NCI-H2196 (cell line): ENCODE data around the gene RANBP17.
"Not testable (repeated sequence)": the region's sequence is repeated elsewhere in the genome, so short reads cannot be mapped to it uniquely, and the experiment has no call there.

Experiments
- DNase-seq: peaks from one replicate; lab custom pipeline; 2025; ENCODE audit not compliant: unreplicated experiment; lab: John Stamatoyannopoulos, UW

Gene RANBP17

DNA sequence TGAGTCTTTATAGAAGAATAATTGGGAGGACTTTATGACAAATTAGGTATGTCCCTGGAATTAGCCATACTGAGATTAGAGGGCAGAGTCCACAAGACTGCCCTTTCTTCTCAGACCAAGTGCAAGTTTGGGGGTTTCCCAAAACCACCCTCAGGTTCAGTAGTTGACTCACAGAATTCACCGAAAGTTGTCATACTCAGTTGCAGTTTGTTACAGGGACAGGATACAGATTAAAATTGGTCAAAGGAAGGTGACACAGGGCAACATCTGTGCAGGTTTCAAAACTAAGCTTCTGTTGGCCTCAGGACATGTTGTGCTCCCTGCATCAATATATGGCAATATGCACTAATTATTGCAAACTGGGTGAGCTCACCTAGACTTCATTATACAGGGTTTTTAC lies 3.8 kb downstream of the RANBP17 start:
- DNase-seq = no peak

DNA sequence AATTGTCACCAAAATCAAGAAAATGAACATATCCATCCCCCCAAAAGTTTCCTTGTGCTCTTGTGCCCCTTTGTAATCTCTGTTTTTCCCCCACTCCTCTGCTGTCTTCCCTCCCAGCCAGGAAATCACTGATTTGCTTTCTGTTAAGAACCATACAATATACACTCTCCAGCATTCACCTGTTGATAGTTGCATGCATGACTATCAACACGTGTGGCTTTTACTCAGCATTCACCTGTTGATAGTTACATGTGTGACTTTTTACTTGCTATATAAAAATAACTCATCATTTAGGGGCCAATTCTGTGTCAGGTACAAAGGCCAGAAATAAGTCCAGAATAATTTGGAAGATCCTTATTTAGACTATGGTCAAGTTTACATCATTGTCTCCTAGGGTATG lies 6.0 kb downstream of the RANBP17 start:
- DNase-seq = no peak

DNA sequence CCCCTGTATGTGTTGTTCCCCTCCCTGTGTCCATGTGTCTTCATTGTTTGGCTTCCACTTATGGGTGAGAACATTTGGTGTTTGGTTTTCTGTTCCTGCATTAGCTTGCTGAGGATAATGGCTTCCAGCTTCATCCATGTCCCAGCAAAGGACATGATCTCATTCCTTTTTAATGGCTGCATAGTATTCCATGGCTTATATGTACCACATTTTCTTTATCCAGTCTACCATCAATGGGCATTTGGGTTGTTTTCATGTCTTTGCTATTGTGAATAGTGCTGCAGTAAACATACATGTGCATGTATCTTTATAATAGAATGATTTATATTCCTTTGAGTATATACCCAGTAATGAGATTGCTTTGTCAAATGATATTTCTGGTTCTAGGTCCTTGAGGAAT lies 8.6 kb downstream of the RANBP17 start:
- not testable (repeated sequence) for DNase-seq

DNA sequence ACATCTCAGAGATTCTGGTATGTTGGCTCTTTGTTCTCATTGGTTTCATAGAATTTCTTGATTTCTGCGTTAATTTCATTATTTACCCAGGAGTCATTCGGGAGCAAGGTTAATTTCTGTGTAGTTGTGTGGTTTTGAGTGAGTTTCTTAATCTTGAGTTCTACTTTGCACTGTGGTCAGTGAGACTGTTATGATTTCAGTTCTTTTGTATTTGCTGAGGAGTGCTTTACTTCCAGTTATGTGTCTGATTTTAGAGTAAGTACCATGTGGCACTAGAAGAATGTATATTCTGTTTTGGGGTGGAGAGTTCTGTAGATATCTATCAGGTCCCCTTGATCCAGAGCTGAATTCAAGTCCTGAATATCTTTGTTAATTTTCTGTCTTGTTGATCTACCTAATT lies 12.2 kb downstream of the RANBP17 start:
- DNase-seq = no peak

DNA sequence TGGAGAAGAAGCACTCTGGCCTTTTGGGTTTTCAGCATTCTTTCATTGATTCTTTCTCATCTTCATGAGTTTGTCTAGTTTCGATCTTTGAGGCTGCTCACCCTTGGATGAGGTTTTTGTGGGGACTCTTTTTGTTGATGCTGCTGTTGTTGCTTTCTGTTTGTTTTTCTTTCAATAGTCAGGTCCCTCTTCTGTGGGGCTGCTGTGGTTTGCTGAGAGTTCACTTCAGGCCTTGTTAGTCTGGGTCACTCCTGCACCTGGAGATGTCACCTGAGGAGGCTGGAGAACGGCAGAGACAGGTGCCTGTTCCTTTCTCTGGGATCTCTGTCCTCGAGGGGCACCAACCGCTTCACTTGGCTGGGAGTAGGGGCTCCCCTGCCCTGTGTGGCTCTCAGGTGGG lies 14.0 kb downstream of the RANBP17 start:
- DNase-seq = no peak

DNA sequence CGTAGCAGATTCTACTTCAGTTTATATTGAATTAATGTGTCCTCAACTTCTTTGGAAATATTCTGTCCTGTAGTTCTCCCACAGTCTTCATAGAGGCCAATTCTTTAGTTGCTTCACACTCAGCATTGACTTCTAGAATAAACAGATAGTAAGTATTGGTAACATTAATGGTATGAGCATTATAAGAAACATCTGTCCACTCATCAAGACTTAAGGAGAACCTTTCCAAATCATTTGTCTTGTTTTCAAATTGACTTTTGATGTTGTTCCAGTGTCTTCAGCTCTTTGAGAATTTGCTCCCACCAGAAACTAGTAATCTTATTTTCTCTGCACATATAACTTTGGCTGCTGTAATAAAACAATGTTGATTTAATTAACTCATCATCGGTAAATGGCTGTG lies 18.3 kb downstream of the RANBP17 start:
- DNase-seq = no peak

DNA sequence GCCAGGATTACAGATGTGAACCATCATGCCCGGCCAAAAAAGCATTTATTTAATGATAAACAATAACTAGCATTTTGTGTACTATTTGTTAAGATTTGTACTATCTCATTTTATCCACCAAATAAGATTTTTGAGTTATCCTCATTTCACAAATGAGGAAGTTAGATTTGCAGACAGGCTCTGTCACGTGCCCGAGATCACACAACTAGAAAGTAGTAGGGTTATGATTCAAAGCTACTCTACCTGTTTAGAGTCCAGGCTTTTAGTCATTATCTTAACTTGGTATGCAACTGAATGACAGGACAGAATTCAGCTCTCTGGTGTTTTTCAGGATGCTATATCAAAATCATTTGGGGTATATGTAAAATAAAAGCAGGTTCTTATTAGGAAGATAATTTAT lies 20.5 kb downstream of the RANBP17 start:
- no peak for DNase-seq

DNA sequence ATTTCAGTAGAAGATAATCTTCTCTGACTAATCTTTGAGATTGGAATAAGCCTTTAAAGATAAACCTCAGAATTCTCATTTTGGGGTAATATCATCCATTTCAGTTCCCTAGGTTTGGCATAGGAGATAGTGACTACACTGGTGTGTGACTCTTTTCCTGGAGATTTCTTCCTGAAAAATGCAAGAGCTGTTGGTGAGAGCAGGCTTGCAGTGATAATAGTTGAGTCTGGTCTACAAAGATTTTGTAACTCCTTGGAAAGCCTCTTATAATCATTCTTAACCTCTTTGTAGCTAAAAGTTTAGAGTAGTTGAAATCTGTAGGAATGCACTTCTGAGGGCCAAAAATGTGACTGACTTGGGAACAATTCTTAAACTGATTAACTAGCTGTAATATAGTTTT lies 23.4 kb downstream of the RANBP17 start:
- no peak for DNase-seq

DNA sequence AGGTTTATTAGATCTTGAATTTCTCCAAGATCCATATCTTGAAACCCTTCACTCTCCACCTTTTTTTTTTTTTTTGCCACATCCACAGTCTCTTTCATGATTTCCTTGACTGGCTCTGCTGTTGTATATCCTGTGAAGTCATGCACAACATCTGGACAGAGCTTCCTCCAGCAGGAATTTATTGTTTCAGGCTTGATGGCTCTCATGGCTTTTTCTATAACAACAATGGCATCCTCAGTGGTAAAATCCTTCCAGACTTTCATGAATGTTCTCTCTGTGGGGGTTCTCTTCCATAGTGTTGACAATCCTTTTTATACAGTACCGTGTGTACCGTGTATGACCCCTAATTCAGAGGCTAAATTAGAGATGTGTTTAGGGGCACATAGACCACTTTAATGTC lies 24.0 kb downstream of the RANBP17 start:
- no peak for DNase-seq

DNA sequence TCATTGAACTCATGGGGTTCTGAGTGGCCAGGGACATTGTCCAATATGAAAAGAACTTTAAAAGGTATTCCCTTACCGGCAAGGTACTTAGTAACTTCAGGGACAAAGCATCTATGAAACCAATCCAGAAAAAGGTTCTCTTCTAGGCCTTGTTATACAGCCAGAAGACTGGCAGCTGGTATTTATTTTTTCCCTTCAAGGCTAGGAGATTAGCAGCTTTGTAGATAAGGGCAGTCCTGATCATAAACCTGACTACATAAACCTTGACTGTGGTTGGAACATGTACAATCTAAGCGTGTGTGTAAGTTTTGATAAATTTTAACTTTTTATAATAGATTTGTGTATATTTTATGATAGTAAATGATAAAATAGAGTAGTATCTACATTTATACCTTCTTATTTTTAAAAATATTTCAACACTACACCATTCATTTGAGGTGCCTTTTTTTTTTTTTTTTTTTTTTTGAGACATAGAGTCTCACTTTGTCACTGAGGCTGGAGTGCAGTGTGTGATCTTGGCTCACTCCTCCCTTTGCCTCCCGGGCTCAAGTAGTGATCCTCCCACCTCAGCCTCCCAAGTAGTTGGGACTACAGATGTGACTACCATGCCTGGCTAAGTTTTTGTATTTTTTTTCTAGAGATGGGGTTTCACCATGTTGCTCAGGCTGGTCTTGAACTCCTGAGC lies 24.5 kb downstream of the RANBP17 start:
- no peak for DNase-seq

DNA sequence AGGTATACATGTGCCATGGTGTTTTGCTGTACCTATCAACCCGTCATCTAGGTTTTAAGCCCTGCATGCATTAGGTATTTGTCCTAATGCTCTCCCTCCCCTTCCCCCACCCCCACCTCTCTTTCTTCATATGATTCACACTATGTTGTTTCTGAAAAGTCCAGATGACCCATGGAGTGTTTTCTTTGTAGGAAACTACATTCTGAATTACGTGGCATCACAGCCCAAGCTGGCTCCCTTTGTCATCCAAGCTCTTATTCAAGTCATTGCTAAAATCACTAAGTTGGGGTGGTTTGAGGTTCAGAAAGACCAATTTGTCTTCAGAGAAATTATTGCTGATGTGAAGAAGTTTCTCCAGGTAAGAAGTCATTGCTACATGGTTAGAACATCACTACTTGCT lies 30.4 kb downstream of the RANBP17 start:
- DNase-seq = no peak

DNA sequence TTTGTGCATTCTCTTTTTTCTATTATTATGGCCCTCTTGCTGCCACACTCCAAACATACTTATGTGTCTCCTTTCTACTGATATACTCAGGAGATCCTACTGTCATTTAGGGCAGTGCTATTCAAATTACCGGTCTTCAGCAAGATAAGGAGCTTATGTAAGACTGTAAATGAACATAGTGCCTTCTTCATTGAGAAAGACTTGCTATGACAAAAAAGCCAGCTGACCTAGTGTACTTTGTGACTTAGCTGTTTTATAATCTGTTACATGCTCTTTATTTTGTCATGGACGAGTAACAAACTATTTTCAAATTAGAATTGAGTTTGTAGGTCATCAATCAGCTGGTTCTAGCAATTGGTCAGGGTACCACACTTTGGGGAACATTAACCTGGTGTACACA lies 32.8 kb downstream of the RANBP17 start:
- DNase-seq = no peak

DNA sequence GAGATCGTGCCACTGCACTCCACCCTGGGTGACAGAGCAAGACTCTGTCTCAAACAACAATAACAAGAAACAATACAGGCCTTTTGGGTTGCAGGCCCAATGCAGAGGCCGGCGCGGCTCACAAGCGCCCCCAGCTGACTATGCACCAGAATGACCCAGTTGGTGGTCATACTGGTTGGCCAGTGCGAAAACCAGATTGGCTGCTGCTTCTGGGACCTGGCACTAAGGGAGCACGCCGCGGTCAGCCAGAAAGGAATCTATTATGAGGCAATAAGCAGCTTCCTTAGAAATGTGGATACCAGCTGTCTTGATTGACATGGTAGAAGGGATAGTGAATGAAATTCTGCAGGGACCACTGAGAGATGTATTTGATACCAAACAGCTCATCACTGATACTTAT lies 35.0 kb downstream of the RANBP17 start:
- no peak for DNase-seq

DNA sequence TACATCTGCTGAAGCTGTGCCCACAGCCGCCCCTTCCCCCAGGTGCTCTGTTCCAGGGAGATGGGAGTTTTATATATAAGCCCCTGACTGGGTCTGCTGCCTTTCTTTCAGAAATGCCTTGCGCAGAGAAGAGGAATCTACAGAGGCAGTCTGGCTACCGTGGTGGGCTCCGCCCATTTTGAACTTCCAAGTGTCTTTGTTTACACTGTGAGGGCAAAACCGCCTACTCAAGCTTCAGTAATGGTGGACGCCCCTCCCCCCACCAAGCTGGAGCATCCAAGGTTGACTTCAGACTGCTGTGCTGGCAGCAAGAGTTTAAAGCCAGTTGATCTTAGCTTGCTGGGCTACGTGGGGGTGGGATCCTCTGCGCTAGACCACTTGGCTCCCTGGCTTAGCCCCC lies 41.3 kb downstream of the RANBP17 start:
- DNase-seq = no peak

DNA sequence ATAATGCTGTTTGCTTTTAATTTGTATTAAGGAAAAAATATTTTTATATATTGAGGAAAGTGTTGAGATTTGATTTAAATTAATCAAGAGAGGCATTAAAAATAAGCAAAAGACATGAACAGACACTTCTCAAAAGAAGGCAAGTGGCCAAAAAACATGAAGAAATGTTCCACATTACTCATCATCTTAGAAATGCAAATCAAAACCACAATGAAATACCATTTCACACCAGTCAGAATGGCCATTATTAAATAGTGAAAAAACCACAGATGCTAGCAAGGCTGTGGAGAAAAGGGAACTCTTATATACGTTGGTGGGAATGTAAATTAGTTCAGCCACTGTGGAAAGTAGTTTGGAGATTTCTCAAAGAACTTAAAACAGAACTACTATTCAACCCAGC lies 45.9 kb downstream of the RANBP17 start:
- no peak for DNase-seq

DNA sequence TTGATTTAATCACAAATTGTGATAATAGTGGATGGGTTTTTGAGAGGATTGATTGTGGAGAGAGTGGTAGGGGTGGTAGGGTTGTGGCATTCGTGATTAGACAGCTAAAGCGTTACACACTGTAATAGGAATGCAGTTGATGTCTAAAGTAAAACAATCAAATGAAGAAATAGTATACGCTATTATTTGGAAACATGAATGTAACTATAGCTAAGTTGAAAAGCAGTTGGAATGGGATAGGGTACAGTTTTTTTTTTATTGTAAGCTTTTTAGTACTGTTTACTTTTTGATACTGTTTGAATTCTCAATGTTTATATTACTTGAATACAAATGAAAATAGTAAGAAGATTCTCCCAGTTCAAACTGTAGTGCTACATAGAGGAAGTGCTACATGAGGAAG lies 51.8 kb downstream of the RANBP17 start:
- no peak for DNase-seq

DNA sequence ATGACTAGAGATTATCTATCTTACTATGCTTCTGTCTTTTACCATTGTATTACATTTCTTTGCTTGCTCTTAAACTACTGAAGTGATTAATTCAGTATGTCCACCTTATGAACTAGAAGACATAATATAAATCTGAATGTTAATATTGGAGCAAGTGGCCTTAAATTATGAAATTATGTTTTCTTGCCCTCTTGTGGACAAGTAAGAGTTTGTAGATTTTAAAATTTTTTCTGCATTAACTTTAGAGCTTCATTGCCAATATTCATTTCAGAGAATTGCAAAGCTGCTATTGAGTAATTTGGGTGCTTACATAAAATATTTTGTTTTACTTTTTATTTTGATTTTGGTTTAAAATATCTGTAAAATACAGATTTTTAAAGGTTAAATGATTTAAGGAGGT lies 55.3 kb downstream of the RANBP17 start:
- no peak for DNase-seq

DNA sequence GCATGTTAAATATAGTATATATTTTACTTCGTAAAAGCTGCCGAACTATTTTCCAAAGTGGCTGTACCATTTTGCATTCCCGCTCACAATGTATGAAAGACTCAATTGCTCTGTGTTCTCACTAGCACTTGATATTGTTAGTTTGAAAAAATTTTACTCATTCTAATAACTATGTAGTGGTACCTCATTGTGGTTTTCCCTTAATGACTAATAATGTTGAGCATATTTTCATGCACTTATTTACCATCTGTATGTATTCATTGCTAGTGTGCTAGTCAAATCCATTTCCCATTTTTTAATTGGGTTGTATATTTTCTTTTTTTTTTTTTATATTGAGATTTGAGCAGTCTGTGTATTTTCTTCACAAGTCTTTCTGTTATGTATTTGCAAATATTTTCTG lies 58.4 kb downstream of the RANBP17 start:
- DNase-seq = no peak

DNA sequence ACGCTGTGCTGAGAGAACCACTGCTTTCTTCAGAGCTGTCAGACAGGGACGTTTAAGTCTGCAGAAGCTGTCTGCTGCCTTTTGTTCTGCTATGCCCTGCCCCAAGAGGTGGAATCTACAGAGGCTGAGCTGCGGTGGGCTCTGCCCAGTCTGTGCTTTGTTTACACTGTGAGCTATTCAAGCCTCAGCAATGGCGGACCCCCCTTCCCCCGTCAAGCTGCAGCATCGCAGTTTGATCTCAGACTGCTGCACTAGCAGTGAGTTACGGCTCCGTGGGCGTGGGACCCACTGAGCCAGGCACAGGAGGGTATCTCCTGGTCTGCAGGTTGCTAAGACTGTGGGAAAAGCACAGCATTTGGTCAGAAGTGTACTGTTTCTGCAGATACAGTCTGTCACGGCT lies 60.5 kb downstream of the RANBP17 start:
- not testable (repeated sequence) for DNase-seq

DNA sequence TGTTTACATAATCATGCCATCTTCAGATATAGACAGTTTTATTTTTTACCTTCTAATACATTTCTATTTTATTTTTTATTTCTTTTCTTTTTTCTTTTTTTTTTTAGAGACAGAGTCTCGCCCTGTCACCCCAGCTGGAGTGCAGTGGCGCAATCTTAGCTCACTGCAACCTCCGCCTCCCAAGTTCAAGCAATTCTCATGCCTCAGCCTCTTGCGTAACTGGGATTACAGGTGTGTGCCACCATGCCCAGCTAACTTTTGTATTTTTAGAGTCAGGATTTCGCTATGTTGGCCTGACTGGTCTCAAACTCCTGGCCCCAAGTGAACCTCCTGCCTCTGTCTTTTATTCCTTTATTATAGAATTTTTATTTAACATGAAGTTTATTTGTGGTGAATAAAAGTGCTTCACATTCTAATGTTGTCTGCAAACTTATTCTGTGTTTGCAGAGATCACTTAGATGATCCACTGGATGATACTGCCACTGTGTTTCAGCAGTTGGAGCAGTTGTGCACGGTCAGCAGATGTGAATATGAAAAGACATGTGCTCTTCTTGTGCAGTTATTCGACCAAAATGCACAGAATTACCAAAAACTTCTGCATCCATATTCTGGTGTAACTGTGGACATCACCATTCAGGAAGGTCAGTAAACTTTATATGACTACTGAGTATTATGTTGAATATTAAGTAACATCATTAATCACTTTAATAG lies 62.2 kb downstream of the RANBP17 start:
- DNase-seq = no peak

DNA sequence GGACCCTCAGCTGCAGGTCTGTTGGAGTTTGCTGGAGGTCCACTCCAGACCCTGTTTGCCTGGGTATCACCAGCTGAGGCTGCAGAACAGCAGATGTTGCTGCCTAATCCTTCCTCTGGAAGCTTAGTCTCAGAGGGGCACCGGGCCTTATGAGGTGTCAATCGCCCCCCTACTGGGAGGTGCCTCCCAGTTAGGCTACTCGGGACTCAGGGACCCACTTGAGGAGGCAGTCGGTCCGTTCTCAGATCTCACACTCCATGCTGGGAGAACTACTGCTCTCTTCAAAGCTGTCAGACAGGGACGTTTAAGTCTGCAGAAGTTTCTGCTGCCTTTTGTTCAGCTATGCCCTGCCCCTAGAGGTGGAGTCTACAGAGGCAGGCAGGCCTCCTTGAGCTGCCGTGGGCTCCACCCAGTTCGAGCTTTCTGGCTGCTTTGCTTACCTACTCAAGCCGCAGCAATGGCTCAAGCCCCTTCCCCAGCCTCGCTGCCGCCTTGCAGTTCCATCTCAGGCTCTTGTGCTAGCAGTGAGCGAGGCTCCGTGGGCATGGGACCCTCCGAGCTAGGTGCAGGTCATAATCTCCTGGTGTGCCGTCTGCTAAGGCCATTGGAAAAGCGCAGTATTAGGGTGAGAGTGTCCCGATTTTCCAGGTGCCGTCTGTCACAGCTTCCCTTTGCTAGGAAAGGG lies 73.9 kb downstream of the RANBP17 start:
- DNase-seq = not testable (repeated sequence)

DNA sequence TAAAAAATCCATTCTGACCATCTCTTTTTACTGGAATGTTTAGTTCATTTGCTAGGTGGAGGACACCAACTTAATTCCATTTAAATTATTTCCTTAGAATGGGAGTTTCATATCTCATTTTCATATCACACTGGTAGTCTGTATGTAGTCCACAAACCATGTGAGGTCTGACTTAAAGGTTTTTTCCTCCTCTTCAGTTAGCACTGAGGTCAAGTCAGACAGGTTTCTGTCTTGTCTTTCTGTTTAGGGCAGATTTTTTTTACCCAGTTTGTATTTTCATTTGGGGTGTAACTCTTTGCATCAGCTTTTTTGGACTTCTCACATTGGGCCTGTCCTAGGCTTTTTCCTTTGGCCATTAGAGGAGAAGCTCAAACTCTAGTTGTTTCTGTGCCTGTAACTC lies 75.3 kb downstream of the RANBP17 start:
- DNase-seq = no peak
